HG03139 (cell line): Measurements from ENCODE around the gene NCF2.

Source experiments
- ATAC-seq: cut with Tn5 transposase; IDR thresholded peaks from one replicate; pipeline ENCODE4 v1.9.1; 2021; ENCODE audit not compliant: unreplicated experiment

The NCF2 gene

DNA sequence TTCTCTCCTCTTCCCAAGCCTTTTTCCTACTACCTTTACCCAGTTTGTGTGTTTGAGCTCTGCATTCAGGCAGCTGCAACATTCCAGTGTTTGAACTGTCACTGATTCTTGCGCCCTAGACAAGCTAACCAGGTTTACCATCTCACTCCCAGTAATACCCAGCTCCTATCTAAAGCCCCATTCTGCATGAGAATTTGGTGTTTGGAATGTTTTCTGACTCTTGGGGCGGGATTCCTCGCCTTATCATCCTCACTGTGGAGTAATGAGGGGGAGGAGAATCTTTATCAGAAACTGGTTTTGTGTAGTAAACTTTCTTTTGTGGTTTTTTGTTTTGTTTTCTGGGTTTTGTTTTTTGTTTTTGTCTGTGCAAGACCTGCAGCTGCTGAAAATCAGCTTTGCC lies 36.5 kb downstream of the NCF2 start:
- no peak for ATAC-seq

DNA sequence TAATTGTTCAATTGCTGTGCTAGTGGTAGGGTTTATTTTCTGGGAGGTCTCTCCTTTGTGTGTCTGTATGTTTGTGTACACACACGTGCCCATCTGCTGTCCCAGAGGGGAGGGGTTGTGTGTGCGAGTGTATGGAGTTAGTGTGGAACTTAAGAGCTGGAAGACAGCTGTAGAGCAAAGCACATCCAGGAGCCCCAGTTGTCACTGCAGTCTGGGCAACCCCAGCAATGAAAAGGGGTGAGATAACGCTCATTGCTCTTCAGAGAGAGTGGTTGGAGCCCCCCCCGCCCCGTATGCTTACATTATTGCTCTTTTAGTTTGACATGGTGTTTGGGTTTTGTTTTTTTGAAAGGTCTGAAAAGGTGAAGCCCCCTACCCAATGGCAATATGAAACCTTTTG lies 36.9 kb downstream of the NCF2 start:
- no peak for ATAC-seq

GRCh38 chr1:183552891-183553290 lies 37.4 kb downstream of the NCF2 start:
- no peak for ATAC-seq

DNA sequence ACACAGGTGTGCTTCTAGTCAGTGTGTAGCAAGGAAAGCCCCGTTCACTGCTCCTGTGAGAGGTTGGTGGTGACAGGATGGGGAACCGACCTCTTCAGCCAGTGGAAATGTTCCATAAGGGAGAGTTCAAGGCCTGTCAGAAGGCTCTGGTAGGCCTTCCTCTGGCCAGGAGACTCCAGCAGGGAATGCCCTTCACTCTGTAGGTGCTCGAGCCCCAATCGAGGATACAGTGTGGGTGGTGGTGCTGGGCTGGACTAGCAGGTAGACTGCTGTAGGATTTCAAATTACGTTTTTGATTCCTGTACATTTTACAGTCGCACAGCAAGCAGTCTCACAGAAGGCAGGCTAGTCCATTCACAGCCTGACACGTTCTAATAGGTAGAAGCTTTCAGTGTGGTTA lies 37.8 kb downstream of the NCF2 start:
- no peak for ATAC-seq

GRCh38 chr1:183551924-183552323 lies 38.3 kb downstream of the NCF2 start:
- no peak for ATAC-seq

DNA sequence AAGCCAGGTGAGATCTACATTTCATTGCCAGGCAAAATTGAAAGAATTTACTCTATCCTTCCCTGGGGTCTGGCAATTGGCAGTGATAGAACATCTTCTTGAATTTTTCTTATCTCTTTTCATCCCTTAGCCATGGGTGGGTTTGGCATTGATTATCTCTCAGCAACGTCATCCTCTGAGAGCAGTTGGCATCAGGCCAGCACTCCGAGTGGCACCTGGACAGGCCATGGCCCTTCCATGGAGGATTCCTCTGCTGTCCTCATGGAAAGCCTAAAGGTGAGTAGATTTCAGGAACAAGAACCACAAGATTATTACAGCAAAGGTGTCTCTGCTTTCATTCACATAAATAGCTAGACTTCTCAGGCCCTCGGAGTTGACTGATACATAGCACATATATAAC lies 39.3 kb downstream of the NCF2 start:
- ATAC-seq = no peak

- no peak for ATAC-seq
Measured at GRCh38 chr1:183548116-183548515, 42.1 kb downstream of the NCF2 start.

DNA sequence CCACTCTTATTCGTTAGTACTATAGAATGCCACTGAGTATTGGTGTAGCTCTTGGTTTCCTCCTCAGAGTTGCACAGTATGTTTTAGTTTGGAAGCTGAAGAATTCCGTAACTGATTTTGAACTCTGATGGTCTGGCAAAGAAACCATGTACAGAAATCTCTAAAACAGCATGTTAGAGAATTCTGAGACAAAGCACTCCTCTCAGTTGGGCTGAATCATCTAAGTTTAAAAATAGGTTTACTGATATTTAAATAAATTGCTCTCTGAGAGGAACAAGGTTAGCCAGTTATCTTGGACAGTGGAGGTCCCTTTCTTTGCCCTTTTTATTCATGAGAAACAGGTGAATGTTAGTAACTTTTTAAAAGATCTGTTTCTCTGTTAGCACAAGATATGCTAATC lies 43.8 kb downstream of the NCF2 start:
- ATAC-seq = no peak

DNA sequence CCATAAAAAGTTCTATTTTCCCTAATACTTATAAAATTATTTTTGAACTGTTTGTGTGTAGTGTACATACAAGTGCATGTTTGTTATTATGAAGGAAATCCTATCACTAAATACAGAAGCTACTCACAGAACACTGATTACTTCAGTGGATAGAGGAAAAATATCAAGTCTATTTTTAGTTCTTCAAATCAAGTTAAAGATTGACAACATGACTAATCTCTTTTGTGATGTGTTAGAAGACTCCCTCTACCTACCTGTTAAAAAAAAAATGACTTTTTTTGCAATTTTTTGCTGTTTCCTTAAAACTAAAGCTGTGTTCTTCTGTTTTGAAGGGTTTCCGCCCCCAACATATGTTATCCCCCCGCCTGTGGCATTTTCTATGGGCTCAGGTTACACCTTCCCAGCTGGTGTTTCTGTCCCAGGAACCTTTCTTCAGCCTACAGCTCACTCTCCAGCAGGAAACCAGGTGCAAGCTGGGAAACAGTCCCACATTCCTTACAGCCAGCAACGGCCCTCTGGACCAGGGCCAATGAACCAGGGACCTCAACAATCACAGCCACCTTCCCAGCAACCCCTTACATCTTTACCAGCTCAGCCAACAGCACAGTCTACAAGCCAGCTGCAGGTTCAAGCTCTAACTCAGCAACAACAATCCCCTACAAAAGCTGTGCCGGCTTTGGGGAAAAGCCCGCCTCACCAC lies 45.5 kb downstream of the NCF2 start:
- ATAC-seq = no peak

GRCh38 chr1:183543619-183544204 lies 46.5 kb downstream of the NCF2 start:
- peak; percentile 60 for ATAC-seq

DNA sequence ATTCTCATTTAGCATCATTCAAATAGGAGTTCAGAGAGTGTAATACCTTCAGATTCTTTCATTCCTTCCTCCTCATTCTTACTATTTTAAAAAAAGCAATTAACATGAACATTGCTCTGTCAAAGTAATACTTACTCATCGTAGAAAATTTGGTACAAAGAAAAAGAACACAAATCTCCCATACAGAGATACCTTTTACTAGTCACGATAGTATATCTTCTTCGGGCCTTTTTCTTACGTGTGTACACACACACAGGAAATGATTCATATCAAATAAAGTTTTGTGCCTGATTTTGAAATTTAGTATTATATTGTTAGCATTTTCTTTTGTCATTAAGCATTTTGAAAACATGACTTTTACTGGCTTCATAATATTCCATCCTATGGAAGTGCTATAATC lies 52.9 kb downstream of the NCF2 start:
- no peak for ATAC-seq

DNA sequence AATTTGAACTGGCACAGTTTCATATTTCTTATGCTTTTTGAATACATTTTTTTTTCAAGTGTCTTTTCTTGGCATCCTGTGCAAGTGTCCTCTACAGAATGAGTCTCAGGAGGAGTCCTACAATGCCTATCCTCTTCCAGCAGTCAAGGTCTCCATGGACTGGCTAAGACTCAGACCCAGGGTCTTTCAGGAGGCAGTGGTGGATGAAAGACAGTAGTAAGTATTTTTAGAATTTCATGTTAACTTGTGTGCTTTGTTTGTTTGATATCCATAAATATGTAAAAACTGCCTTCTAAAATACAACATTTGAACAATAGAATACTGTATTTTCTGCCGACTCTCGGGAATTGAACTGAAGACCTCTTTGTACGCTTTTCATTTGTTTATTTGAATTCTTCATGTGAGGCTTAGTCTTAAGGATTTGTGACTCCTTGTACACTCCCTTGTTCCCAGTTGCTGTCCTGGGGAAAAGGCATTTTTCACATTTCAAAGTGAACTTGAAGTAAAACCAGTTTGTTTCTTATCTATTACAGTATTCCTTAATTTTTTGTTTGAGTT lies 56.6 kb downstream of the NCF2 start:
- no peak for ATAC-seq

- no peak for ATAC-seq
Measured at GRCh38 chr1:183528577-183528976, 61.7 kb downstream of the NCF2 start.

GRCh38 chr1:183522104-183522503 lies 68.2 kb downstream of the NCF2 start:
- no peak for ATAC-seq

DNA sequence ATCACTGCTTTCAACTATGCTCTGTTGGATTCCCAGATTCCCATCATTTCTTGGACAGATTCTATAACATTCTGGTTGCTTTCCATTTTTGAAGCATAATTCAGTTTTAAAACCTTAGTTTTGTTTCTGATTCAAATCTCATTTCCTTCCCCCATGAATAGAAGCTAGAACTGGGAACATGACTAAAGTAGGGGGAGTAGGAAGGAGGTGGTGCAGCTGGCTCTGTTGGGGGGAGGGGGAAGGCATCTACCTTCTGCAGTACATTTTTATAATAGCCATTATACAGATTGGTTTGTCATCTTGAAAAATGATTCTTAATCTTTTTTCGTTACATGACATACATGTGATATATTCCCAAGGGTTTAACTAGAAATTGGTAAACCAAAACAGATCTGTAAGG lies 69.9 kb downstream of the NCF2 start:
- ATAC-seq = no peak

GRCh38 chr1:183517401-183517800 lies 72.9 kb downstream of the NCF2 start:
- ATAC-seq = no peak

GRCh38 chr1:183516725-183517124 lies 73.5 kb downstream of the NCF2 start:
- ATAC-seq = no peak

DNA sequence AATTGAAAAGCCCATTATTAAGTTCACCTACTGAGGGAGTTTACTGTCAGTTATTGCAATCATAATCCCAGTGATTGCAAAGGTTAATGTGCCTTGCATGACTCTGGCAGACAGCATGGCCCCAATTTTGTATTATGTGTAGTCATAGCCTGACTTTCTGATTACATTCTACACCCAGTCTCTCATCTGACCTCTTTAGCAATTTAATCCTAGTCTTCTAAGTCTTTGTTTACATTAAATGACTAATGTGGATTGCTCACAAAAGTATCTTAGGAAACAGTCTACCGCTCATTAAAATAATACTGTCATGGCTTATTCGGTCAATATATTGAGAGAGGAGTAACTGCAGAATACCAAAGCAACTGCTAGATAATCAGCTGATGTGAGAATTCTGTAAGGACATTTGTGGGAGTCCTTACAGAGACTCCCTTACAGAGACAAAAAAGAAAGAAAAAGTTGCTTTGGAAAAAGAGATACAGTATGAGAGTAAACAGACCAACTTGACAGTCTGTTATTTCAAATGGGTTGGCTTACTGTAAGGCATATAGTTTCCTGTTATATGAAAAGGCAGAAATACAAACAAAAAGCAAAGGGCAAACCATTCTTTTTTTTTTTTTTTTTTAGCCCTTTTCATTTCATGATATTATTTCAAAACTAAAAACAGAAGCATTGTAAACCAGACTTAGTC lies 75.1 kb downstream of the NCF2 start:
- ATAC-seq = no peak

- no peak for ATAC-seq
Measured at GRCh38 chr1:183514235-183514634, 76.0 kb downstream of the NCF2 start.

- ATAC-seq = no peak
Measured at GRCh38 chr1:183512450-183512849, 77.8 kb downstream of the NCF2 start.

- no peak for ATAC-seq
Measured at GRCh38 chr1:183508694-183509093, 81.6 kb downstream of the NCF2 start.

- no peak for ATAC-seq
Measured at GRCh38 chr1:183506561-183506960, 83.7 kb downstream of the NCF2 start.
